ENCODE results near the gene GTF2E1.

Gene GTF2E1

DNA sequence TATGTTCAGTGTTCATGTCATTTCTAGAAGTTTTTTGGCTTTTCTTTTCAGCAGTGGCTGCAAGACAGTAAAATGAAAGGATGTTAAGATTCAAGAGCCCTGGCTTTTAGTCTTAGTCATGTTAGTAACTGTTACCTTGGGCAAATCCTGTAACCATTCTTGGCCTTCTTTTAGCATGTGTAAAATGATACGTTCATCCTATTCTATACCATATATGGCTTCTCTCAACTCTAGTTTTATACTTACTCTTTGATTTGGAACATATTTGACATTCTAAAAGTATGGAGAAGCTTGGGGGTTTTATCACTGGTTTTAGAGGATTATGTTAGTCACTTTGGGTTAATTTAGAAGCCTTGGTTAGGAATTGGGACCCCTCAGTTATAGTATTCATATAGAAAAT is 20.1 kb downstream of the GTF2E1 start:
- no peak for FAIRE-seq

DNA sequence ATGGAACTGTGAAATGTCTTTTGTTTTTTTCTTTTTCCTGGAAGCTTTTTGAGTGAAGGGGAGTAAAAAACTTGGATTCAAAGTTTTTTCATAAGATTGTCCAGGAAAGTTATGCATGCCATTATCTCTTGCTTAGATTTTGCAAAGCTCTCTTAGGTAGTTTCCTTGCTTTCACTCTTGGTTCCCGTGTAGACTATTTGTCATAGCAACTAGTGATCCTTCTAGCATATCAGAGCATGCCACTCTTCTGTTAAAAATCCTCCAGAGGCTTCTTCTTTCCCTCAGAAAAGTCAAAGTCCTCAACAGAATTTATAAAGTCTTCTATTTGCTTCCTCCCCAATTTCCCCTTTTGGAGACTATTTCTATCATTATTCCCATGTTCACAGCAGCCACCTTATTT is 21.1 kb downstream of the GTF2E1 start:
- no peak for DNase-seq (ENCODE audit: insufficient read length)
- FAIRE-seq = peak; percentile 77
- TF ChIP-seq POLR2A (IDR thresholded peaks at IDR 0.05; ENCODE audit: low read depth, low read length) (no peak), TAF1 (IDR thresholded peaks at IDR 0.05; ENCODE audit: borderline replicate concordance, low read depth, low read length) (no peak), POLR2AphosphoS5 (IDR thresholded peaks at IDR 0.05; ENCODE audit: low read depth, low read length) (no peak)

More for the DNA sequence above, 20.1 kb downstream of the GTF2E1 start:
- TF ChIP-seq POLR2AphosphoS5 (IDR thresholded peaks at IDR 0.05; ENCODE audit: low read depth, low read length) = no peak
- TF ChIP-seq POLR2A (IDR thresholded peaks at IDR 0.05; ENCODE audit: low read depth, low read length) = no peak
- TF ChIP-seq TAF1 (IDR thresholded peaks at IDR 0.05; ENCODE audit: borderline replicate concordance, low read depth, low read length) = no peak
- DNase-seq (ENCODE audit: insufficient read length) = no peak

DNA sequence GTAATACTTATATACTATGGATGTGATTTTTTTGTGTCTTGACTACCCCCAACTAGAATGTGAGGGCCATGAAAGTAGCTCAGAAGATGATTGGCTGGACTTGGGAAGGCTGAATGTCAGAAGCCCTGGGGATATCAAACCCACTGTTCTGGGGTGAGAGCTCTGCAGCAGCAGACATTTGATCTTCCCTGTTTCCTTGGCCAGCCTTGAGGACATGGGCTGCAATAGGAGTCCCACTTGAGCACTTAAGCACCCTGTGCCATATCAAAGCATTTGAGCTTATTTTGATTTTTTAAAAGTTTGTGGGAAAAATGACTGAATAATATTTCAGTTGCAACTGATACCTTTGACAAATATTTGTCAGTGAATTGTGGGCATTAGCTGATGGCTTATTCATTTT is 21.7 kb downstream of the GTF2E1 start:
- DNase-seq (ENCODE audit: insufficient read length) (no peak), FAIRE-seq (peak; percentile 40)
- TF ChIP-seq POLR2AphosphoS5 (IDR thresholded peaks at IDR 0.05; ENCODE audit: low read depth, low read length) = no peak
- no peak for TF ChIP-seq TAF1 (IDR thresholded peaks at IDR 0.05; ENCODE audit: borderline replicate concordance, low read depth, low read length)
- TF ChIP-seq POLR2A (IDR thresholded peaks at IDR 0.05; ENCODE audit: low read depth, low read length) = no peak

DNA sequence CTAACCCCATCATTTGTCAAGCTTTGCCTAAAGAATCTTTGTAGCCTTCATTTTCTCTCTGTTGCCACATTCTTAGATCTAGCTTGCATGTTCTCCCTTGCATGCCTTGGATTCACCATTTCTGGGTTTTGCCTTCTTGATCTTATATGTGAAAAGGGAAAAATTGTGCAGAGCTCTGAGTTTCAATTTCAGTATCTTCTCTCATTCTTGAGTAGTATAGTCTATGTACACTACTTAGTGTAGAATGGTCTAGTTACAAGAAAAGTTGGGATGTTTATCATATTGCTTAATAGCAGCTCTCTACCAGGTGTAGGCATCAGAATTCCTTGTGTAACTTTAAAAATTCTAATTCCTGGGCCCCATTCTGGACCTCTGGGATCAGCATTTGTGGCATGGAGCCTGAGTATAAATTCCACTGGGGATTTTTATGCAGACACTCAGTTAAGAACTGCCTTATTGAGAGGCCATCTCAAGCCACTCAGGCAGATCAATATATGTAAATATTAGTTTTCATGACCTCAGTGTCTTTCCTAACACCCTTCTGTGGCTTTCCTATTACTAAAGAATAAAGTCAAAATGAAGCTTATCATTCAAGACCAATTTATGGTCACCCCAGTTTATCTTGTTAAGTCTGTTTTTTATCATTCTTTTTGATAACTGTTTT is 23.4 kb downstream of the GTF2E1 start:
- FAIRE-seq (peak; percentile 79), DNase-seq (ENCODE audit: insufficient read length) (no peak)
- TF ChIP-seq POLR2A (IDR thresholded peaks at IDR 0.05; ENCODE audit: low read depth, low read length) (no peak), POLR2AphosphoS5 (IDR thresholded peaks at IDR 0.05; ENCODE audit: low read depth, low read length) (no peak), TAF1 (IDR thresholded peaks at IDR 0.05; ENCODE audit: borderline replicate concordance, low read depth, low read length) (no peak)

DNA sequence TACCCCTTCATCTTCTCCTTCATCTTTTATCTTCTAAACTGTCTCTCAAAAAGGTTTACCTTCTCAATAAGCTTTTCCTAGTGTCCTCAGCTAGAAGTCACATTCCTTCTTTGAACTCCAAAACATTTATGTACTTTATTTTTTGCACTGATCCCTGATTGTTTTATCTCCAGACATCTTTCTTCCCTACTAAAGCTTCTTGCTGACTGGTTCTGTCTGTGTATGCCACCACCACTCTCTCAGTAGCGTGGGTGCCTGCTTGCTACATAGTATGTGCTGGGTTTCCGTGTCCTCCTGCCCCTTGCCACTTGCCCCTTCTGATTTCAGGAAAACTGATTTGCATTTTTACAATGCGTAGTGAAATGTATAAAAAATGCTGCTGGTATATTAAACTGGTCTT is 24.0 kb downstream of the GTF2E1 start:
- TF ChIP-seq TAF1 (IDR thresholded peaks at IDR 0.05; ENCODE audit: borderline replicate concordance, low read depth, low read length) (no peak), POLR2AphosphoS5 (IDR thresholded peaks at IDR 0.05; ENCODE audit: low read depth, low read length) (no peak), POLR2A (IDR thresholded peaks at IDR 0.05; ENCODE audit: low read depth, low read length) (no peak)
- peak; percentile 67 for FAIRE-seq
- DNase-seq (ENCODE audit: insufficient read length) = no peak

DNA sequence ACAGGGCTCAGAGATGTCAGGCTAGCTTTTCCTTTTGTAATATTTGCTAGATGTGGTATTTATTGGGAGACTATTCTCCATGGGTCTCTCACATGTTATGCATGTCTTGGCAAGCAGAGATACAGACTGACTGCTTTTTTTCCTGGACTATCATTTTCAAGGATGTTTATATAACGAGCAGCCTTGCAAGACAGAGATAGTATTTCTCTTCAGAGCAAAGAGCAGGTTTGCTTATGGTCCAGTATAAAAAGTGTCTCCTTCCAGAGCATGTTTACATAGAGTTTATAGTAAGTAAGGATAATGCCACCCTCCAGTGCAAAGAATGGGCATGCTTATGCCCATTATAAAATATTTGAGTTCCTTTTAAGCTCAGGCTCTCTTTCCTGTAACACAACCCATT is 24.6 kb downstream of the GTF2E1 start:
- no peak for FAIRE-seq
- no peak for TF ChIP-seq POLR2AphosphoS5 (IDR thresholded peaks at IDR 0.05; ENCODE audit: low read depth, low read length)
- no peak for TF ChIP-seq TAF1 (IDR thresholded peaks at IDR 0.05; ENCODE audit: borderline replicate concordance, low read depth, low read length)
- no peak for TF ChIP-seq POLR2A (IDR thresholded peaks at IDR 0.05; ENCODE audit: low read depth, low read length)
- DNase-seq (ENCODE audit: insufficient read length) = no peak

DNA sequence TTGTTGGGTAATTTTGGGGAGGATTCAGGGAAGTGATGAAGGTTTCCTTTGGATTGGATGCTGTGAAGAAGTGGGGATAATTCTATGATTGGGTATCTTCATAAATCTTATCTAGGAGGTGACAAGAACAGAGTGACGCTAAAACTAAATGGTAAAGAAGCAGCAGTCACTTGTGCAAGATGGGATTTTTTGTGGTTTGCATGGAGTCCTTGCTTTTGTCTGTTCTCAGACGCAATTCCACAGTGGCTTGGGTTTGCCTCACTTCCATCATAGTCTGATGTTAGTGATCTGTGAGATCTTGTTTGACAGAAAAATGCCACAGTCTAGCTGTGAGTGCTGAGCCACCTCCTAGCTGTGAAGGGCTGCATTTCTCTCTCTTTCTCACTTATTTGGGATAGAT is 26.9 kb downstream of the GTF2E1 start:
- no peak for DNase-seq (ENCODE audit: insufficient read length)
- no peak for TF ChIP-seq POLR2A (IDR thresholded peaks at IDR 0.05; ENCODE audit: low read depth, low read length)
- TF ChIP-seq POLR2AphosphoS5 (IDR thresholded peaks at IDR 0.05; ENCODE audit: low read depth, low read length) = no peak
- TF ChIP-seq TAF1 (IDR thresholded peaks at IDR 0.05; ENCODE audit: borderline replicate concordance, low read depth, low read length) = no peak
- no peak for FAIRE-seq

DNA sequence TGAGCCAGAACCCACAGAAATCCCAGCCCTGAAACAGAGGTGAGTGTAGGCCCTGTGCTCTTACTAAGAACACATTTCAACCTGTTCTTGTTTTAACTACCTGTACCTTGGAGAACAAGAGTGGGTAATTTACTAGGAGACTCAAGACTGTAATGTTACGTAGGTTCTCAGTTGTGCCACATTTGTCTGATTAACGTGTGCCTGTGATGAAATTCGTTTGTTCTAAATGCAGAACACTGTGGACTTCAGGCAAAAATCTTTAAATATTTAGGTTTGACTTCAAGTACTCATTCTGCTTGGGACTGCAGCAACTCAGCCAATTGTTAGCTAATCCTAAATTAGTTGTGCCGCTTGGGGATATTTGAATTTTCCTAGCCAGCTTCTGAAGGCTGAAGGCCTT is 28.3 kb downstream of the GTF2E1 start:
- TF ChIP-seq TAF1 (IDR thresholded peaks at IDR 0.05; ENCODE audit: borderline replicate concordance, low read depth, low read length) (no peak), POLR2A (IDR thresholded peaks at IDR 0.05; ENCODE audit: low read depth, low read length) (no peak), POLR2AphosphoS5 (IDR thresholded peaks at IDR 0.05; ENCODE audit: low read depth, low read length) (no peak)
- FAIRE-seq = no peak
- DNase-seq (ENCODE audit: insufficient read length) = no peak

DNA sequence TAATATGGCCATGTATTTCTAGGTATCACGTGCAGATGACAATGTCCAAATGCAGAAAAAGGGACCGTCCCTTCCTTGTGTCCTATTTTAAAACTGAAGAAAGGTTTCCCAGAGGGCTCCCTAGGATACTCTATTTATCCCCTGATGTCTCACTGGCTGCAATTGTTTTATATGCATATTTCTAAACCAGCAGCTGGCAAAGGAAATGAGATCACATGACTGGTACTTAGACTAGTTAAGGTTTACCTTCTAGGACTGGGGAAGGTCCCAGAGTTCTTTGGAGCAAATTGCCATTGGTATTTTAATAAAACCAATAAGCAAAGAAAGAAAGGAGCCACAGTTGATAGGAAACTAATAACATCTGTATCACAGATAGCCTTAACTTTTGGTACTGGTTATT is 29.5 kb downstream of the GTF2E1 start:
- TF ChIP-seq TAF1 (IDR thresholded peaks at IDR 0.05; ENCODE audit: borderline replicate concordance, low read depth, low read length) (no peak), POLR2A (IDR thresholded peaks at IDR 0.05; ENCODE audit: low read depth, low read length) (no peak), POLR2AphosphoS5 (IDR thresholded peaks at IDR 0.05; ENCODE audit: low read depth, low read length) (no peak)
- DNase-seq (ENCODE audit: insufficient read length) (no peak), FAIRE-seq (no peak)

DNA sequence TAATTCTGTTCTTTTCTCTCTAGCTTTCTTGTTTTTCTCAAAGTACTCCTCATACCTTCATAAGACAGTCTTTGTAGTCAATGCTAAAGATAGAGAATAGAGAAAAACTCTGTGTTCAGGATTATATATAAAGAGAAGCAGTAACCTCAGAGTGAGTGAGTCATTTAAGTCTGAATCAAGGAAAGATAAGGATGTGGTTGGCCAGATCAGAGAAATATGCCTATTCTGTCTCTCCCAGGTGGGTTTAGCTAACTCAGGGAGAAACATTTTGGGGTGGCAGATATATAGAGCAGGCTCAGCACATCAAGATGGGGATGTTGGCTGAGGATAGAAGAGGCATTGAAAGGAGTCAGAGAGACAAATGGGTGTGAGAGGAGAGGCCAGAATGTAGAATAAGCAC is 31.4 kb downstream of the GTF2E1 start:
- FAIRE-seq = peak; percentile 9

DNA sequence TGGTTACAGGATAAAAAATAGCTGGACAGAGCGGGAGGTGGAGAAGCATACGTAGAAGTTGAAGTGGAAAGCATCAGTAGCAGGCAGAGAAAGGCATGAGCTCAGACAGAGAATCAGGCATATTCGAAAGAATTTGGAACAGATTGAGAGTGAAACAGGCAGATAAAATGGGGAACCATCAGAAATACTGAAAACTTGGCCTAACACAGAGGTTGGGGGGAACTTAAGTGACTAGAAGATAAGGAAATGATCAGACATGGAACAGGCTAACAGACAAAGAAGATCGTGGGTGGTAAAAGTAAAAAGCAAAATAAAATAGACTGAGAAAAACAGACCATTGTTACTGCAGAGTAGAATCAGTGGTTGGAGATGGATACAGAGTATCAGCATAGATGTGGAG is 32.9 kb downstream of the GTF2E1 start:
- FAIRE-seq (no peak), DNase-seq (ENCODE audit: insufficient read length) (no peak)

More for the DNA sequence above, 31.4 kb downstream of the GTF2E1 start:
- no peak for DNase-seq (ENCODE audit: insufficient read length)
- TF ChIP-seq TAF1 (IDR thresholded peaks at IDR 0.05; ENCODE audit: borderline replicate concordance, low read depth, low read length) (no peak), POLR2AphosphoS5 (IDR thresholded peaks at IDR 0.05; ENCODE audit: low read depth, low read length) (no peak), POLR2A (IDR thresholded peaks at IDR 0.05; ENCODE audit: low read depth, low read length) (no peak)

DNA sequence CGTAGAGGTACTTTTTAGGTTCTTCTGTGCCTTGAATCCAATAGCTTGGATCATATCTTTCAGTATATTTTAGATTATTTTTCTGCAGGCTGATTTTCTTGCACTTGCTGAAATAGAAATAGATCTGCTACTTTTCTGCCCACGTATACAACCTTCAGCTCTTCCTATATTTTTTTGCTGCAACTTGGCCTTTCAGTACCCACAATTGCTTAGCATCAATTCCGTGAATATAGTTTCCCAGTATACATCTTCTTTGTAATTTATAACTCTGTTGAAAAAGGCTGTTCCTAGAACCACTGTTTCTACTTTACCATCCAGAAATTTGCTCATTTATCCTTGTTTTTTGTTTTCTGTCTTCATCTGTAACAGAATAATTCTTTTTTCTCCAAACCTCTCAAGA is 36.2 kb downstream of the GTF2E1 start:
- FAIRE-seq (no peak), DNase-seq (ENCODE audit: insufficient read length) (no peak)
- TF ChIP-seq POLR2A (IDR thresholded peaks at IDR 0.05; ENCODE audit: low read depth, low read length) = no peak
- no peak for TF ChIP-seq POLR2AphosphoS5 (IDR thresholded peaks at IDR 0.05; ENCODE audit: low read depth, low read length)

More for the DNA sequence above, 32.9 kb downstream of the GTF2E1 start:
- no peak for TF ChIP-seq TAF1 (IDR thresholded peaks at IDR 0.05; ENCODE audit: borderline replicate concordance, low read depth, low read length)

All from GM12892 (cell line).